ENCODE data around the gene NLK.
A peak's percentile ranks its signal among the peaks of the same experiment; 100 is the strongest.
"Not testable (repeated sequence)": the region's sequence is repeated elsewhere in the genome, so short reads cannot be mapped to it uniquely, and the experiment has no call there.

NLK gene

GRCh38 chr17:28194382-28194781 is 151.9 kb downstream of the NLK start:
- DNase-seq (ENCODE audit: low read depth in 2 of 2) = no peak

GRCh38 chr17:28196636-28197035 is 154.2 kb downstream of the NLK start:
- DNase-seq (ENCODE audit: low read depth in 2 of 2) = no peak

GRCh38 chr17:28199115-28199514 is 156.6 kb downstream of the NLK start:
- DNase-seq (ENCODE audit: low read depth in 2 of 2) = no peak

GRCh38 chr17:28199728-28200127 is 157.3 kb downstream of the NLK start:
- DNase-seq (ENCODE audit: low read depth in 2 of 2) = no peak

- DNase-seq (ENCODE audit: low read depth in 2 of 2) = no peak
Measured at GRCh38 chr17:28201315-28201714, 158.8 kb downstream of the NLK start.

- DNase-seq (ENCODE audit: low read depth in 2 of 2) = no peak
Measured at GRCh38 chr17:28204244-28204643, 161.8 kb downstream of the NLK start.

GRCh38 chr17:28204751-28205150 is 162.3 kb downstream of the NLK start:
- no peak for DNase-seq (ENCODE audit: low read depth in 2 of 2)

- DNase-seq (ENCODE audit: low read depth in 2 of 2) = no peak
Measured at GRCh38 chr17:28206292-28206691, 163.8 kb downstream of the NLK start.

- no peak for DNase-seq (ENCODE audit: low read depth in 2 of 2)
Measured at GRCh38 chr17:28211811-28212210, 169.3 kb downstream of the NLK start.

- not testable (repeated sequence) for DNase-seq (ENCODE audit: low read depth in 2 of 2)
Measured at GRCh38 chr17:28213578-28213977, 171.1 kb downstream of the NLK start.

GRCh38 chr17:28216052-28216451 is 173.6 kb downstream of the NLK start:
- DNase-seq (ENCODE audit: low read depth in 2 of 2) = no peak

GRCh38 chr17:28216528-28216927 is 174.1 kb downstream of the NLK start:
- no peak for DNase-seq (ENCODE audit: low read depth in 2 of 2)

- no peak for DNase-seq (ENCODE audit: low read depth in 2 of 2)
Measured at GRCh38 chr17:28219771-28220170, 177.3 kb downstream of the NLK start.

- no peak for DNase-seq (ENCODE audit: low read depth in 2 of 2)
Measured at GRCh38 chr17:28221751-28222414, 179.4 kb downstream of the NLK start.

- DNase-seq (ENCODE audit: low read depth in 2 of 2) = no peak
Measured at GRCh38 chr17:28225271-28225670, 182.8 kb downstream of the NLK start.

- DNase-seq (ENCODE audit: low read depth in 2 of 2) = no peak
Measured at GRCh38 chr17:28225867-28226266, 183.4 kb downstream of the NLK start.

GRCh38 chr17:28226563-28227315 is 184.3 kb downstream of the NLK start:
- DNase-seq (ENCODE audit: low read depth in 2 of 2) = no peak

GRCh38 chr17:28227316-28228108 is 185.0 kb downstream of the NLK start:
- no peak for DNase-seq (ENCODE audit: low read depth in 2 of 2)

GRCh38 chr17:28228109-28228840 is 185.8 kb downstream of the NLK start:
- no peak for DNase-seq (ENCODE audit: low read depth in 2 of 2)

GRCh38 chr17:28228986-28229729 is 186.7 kb downstream of the NLK start:
- no peak for DNase-seq (ENCODE audit: low read depth in 2 of 2)

- DNase-seq (ENCODE audit: low read depth in 2 of 2) = peak in 1 of 2 donors; percentile 13
Measured at GRCh38 chr17:28230011-28230410, 187.5 kb downstream of the NLK start.

Data from stimulated activated CD8-positive, alpha-beta memory T cell treated with anti-CD3 and anti-CD28 coated beads, Interleukin-15, amount 100 ng/mL, for 48 hours (primary cell).